ENCODE measurements around the gene KYAT1.

The KYAT1 gene

DNA sequence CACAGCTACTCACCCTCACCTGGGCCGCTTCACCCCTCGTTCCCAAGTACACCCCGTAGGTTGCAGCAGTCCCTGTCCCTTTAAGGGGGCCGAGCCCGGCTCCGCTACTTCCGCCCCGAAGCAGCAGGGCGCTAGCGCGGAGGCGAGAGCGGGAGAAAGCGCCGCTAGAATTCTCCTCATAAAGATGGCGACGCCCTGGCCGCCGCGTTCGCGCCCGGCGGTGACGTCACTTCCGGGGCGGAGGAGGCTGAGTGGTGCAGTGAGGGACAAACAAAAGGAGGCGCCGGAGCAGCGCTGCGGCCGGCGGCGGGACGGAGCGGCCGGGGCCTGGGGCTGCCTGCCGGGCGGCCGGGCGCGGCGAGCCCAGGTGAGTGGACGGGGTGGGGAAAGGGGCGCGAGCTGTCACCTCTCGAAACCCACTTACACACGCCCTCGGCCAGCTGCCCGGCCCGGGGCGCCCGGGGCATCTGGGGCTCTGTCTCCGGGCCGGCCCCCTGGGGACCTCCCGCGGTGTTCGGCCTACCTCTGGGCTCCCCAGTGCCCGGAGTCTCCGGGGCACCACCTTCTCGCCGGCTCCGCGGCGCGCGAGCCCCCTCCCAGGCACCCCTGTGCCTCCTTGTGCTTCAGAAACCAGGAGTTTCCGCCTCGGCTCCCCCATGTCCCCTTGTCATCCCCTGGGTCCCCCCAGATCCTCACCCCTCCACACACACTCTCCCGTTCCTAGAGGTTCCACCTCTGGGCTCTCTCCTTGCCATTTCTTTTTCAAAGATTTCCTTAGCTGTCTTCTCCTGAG, at the start of gene KYAT1, which contains the start of gene LRRC8A:
KYAT1 (minus strand) TSS at position 67 of the 793 bp plus-strand sequence. CDS start 36,545 bp downstream, outside the sequence.
LRRC8A (plus strand) TSS at position 250 of the 793 bp plus-strand sequence. CDS start 25,032 bp downstream, outside the sequence.
- FAIRE-seq = no peak

DNA sequence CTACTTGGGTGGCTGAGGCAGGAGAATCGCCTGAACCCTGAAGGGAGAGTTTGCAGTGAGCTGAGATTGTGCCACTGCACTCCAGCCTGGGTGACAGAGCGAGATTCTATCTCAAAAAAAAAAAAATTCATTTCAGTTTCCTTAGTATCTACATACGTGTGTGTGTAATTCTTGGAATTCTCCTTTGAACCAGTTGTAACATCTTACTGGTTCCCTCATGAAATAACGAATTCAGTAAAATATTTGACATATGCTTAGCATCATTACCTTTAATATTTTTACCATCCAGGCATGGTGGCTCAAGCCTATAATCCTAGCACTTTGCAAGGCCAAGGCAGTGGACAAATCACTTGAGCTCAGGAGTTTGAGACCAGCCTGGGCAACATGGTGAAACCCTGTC, 47.8 kb upstream of the KYAT1 start:
- FAIRE-seq = no peak

- FAIRE-seq = no peak
Observed at GRCh38 chr9:128928624-128929023, 46.9 kb upstream of the KYAT1 start.

GRCh38 chr9:128927731-128928411, 46.1 kb upstream of the KYAT1 start:
- no peak for FAIRE-seq

DNA sequence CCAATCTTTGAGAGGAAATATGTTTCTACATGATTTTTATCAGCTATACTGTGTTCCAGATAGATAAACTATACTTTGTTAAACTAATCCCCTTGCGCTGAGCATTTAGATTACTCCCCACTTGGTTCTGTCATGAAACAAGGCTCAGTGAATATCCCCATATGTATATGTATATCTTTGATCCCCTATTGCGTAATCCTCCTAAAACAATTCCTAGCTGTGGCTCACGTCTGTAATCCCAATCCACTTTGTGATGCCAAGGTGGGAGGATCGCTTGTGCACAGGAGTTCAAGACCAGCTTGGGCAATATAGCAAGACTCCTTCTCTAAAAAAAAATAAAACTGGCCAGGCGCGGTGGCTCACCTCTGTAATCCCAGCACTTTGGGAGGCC, 41.7 kb upstream of the KYAT1 start:
- FAIRE-seq = no peak

GRCh38 chr9:128921881-128922763, 40.4 kb upstream of the KYAT1 start:
- no peak for FAIRE-seq

GRCh38 chr9:128920381-128921058, 38.8 kb upstream of the KYAT1 start, which contains the start of gene PHYHD1:
Gene PHYHD1 (plus strand): TSS chr9:128920982. CDS start chr9:128922324, 1,342 bp downstream.
- FAIRE-seq = no peak

DNA sequence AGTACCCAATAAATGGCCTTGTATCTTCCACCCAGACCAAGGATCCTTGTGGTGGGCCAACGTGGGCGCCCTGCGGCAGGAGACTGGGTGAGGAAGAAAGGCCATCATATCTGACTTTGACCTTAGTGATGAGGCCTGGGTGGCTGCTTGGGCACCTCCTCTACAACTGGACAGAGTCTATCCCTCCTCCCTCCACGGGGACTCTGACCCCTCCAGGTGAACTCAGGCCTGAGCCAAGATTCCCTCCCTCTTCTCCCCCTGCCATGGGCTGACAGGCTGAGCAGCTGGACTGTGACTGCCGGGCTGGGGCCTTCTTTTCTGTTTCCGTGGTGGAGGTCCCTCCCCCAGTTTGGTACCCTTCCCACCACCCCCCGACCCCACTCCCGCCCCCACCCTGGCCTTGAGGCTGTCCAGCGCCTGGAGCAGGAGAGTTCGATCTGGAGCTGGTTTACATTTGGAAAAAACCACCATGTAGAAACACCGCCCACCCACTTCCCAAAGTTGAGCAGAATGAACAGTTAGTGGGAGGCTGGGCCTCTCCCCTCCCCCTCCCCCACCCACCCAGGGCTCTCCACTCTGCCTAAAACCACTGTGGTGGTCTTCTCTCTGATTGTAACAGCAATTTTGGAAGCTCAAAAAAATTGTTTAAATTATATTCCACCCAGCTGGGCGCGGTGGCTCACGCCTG, 37.8 kb upstream of the KYAT1 start:
- FAIRE-seq = no peak

DNA sequence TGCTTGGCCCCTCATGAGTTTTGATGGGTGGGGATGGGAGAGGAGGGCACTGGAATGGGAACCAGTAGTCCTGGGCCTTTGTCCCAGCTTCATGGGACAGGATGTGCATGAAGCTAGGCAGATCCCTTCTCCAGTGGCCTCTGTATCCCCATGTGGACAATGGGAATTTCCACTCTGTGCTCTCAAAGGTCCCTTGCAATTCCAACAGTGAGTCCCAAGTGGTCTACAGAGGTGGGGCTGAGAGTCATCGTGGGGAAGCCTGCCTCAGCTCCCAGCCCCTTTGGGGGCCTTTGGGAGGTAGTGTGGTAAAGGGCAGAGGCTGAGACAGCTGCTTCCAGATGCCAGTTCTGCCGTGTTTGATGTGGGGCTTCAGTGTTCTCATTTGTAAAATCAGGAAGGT, 37.2 kb upstream of the KYAT1 start:
- no peak for FAIRE-seq

DNA sequence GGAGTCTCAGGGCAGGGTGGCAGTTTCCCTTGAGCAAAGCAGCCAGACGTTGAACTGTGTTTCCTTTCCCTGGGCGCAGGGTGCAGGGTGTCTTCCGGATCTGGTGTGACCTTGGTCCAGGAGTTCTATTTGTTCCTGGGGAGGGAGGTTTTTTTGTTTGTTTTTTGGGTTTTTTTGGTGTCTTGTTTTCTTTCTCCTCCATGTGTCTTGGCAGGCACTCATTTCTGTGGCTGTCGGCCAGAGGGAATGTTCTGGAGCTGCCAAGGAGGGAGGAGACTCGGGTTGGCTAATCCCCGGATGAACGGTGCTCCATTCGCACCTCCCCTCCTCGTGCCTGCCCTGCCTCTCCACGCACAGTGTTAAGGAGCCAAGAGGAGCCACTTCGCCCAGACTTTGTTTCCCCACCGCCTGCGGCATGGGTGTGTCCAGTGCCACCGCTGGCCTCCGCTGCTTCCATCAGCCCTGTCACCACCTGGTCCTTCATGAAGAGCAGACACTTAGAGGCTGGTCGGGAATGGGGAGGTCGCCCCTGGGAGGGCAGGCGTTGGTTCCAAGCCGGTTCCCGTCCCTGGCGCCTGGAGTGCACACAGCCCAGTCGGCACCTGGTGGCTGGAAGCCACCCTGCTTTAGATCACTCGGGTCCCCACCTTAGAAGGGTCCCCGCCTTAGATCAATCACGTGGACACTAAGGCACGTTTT, 35.5 kb upstream of the KYAT1 start:
- FAIRE-seq = no peak

GRCh38 chr9:128916745-128917144, 35.0 kb upstream of the KYAT1 start:
- no peak for FAIRE-seq

- no peak for FAIRE-seq
Observed at GRCh38 chr9:128916204-128916603, 34.5 kb upstream of the KYAT1 start.

- no peak for FAIRE-seq
Observed at GRCh38 chr9:128913995-128914772, 32.4 kb upstream of the KYAT1 start.

DNA sequence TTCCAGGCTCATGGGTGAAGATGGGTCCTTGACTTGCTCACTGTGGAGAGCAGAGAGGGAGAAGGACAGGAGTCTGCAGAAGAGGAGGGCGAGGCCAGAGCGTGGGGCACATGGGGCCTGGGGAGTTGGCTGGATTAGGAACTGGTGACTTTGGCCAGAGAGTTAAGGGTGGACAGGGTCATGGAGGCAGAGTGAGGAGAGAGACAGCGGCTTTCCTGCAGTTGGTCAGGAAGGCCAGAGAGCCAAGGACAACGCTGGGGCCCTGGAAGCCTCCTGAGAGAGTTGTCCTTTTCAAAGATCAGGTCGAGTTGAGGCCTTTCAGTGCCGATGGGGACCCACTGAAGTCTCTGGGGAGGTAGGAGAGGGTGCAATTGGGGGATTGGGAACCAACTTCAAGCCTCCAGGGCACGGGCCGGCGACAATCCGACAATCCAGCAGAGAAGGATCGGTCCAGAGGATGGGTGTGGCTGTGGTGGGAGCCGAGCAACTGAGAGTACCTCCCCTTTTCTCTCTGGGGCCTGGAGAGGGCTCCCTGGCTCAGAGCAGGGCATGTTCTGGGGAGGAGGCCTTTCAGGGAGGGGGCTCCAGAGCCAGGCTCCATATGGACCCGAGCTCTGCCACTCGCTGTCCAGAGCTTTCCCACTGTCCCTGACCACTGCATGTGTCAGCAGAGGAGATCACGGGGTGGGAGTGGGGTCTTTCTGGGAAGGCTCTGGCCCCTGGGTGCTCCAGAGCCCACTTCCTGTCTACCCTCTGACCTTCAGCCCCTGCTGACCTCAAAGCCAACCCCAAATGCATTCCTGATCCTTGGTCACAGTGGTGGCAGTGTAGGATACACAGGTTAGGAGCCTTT, 31.5 kb upstream of the KYAT1 start:
- FAIRE-seq = no peak

GRCh38 chr9:128912270-128912853, 30.6 kb upstream of the KYAT1 start:
- no peak for FAIRE-seq

DNA sequence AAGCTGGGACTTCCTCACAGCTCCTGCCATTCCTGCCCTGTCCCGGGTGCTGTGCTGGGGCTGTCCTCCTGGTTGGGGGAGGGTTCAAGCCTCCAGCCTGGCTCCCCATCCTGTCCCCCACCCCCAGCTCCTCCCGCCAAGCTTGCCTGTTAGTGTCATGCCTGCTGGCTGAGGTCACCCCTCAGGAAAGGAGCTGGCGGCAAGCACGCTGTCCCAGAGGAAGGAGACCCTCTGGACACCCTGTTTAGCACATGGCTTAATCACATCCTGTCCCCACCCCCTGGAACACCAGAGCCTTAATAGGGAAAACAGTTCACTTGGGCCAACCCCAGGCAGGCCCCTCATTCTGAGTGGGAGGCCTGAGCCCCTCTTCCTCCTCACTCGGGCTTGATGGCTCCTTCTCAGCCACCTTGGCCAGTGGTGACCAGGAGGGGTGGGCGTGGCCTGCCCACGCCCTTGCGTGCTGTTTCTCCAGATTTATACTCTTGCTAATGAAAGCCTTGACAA, 29.8 kb upstream of the KYAT1 start:
- FAIRE-seq = no peak

DNA sequence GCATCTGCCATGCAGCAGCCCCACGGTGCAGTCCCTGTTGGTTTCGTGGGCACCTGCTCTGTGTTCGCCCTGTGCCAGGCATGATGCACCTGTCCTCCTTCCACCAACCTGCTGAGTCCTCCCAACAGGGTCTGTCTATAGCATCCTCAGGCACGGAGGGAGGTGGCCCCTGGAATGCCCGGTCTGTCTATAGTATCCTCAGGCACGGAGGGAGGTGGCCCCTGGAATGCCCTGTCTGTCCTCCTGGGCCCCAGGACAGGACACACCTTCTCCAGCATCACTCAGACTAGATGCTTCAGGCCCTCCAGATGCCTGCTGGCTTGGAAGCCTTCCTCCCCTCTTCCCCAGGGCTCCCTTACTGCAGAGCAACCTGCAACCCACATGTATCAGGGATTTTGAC, 29.2 kb upstream of the KYAT1 start:
- FAIRE-seq = no peak

DNA sequence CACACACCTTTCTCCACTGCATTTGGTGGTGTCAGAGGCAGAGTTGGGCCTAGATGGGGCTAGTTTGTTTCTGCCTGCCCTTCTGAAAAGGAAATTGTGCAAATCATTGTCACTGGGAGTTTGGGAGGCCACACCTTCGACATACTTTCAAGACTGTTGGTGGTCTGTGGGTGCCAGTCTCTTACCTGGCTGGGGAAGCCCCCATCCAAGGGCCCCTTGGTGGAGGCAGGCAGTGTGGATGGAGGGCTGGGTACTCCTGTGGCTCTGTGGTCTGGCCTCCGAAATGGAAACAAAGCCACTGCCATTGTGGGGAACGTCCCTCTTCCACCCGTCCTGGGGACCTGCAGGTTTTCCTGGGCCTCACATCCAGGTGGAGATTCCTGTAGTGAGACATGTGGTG, 28.1 kb upstream of the KYAT1 start:
- FAIRE-seq = no peak

- no peak for FAIRE-seq
Observed at GRCh38 chr9:128908372-128908771, 26.6 kb upstream of the KYAT1 start.
